PC-9 (cell line): ENCODE measurements around the gene DHRS4L2.
"Not testable (repeated sequence)": the region's sequence is repeated elsewhere in the genome, so short reads cannot be mapped to it uniquely, and the experiment has no call there.

Experiments
- EZH2 ChIP-seq: fragments of 200-600 bp; sonication (generic); IDR thresholded peaks from 2 replicates; pipeline ENCODE4 v1.8.0; 2017; ENCODE audit warnings: antibody characterized with exemption, low read depth
- TF ChIP-seq, protein P1 (sequence below): fragments of 200-600 bp; sonication (generic); conservative IDR thresholded peaks from 2 replicates; pipeline ENCODE4 v1.6.1; 2017; ENCODE audit warnings: mixed run types, antibody characterized with exemption, mild to moderate bottlenecking, moderate library complexity

DNA sequence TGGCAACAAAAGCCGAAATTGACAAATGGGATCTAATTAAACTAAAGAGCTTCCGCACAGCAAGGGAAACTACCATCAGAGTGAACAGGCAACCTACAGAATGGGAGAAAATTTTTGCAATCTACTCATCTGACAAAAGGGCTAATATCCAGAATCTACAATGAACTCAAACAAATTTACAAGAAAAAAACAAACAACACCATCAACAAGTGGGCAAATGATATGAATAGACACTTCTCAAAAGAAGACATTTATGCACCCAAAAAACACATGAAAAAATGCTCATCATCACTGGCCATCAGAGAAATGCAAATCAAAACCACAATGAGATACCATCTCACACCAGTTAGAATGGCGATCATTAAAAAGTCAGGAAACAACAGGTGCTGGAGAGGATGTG lies 41.0 kb downstream of the DHRS4L2 start:
- TF ChIP-seq, protein P1, sequence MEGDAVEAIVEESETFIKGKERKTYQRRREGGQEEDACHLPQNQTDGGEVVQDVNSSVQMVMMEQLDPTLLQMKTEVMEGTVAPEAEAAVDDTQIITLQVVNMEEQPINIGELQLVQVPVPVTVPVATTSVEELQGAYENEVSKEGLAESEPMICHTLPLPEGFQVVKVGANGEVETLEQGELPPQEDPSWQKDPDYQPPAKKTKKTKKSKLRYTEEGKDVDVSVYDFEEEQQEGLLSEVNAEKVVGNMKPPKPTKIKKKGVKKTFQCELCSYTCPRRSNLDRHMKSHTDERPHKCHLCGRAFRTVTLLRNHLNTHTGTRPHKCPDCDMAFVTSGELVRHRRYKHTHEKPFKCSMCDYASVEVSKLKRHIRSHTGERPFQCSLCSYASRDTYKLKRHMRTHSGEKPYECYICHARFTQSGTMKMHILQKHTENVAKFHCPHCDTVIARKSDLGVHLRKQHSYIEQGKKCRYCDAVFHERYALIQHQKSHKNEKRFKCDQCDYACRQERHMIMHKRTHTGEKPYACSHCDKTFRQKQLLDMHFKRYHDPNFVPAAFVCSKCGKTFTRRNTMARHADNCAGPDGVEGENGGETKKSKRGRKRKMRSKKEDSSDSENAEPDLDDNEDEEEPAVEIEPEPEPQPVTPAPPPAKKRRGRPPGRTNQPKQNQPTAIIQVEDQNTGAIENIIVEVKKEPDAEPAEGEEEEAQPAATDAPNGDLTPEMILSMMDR, result not testable (repeated sequence)
- not testable (repeated sequence) for TF ChIP-seq EZH2
